ENCODE measurements around the gene LBP.

LBP gene

GRCh38 chr20:38402089-38402488, 55.8 kb downstream of the LBP start:
- H3K27ac ChIP-seq, result no peak overlapping the region
- no peak overlapping the region for H3K4me2 ChIP-seq
- no peak overlapping the region for H3K9ac ChIP-seq
- no peak overlapping the region for H3K4me3 ChIP-seq (IDR thresholded peaks at IDR 0.05; ENCODE audit: insufficient read depth, low read depth, low read length)
- no peaks in the 10 kb centered on the region for H3K4me1 ChIP-seq (ENCODE audit: low read depth, poor library complexity, severe bottlenecking)
- no peaks in the 10 kb centered on the region for H3K79me2 ChIP-seq (ENCODE audit: insufficient read depth, low read depth)
- H3K36me3 ChIP-seq (ENCODE audit: insufficient read depth), result no peaks in the 10 kb centered on the region
- no peak overlapping the region for H2AFZ ChIP-seq (ENCODE audit: low read depth)
- H3K27me3 ChIP-seq (ENCODE audit: insufficient read depth, low read depth), result no peaks in the 10 kb centered on the region
- TF ChIP-seq, protein P1, sequence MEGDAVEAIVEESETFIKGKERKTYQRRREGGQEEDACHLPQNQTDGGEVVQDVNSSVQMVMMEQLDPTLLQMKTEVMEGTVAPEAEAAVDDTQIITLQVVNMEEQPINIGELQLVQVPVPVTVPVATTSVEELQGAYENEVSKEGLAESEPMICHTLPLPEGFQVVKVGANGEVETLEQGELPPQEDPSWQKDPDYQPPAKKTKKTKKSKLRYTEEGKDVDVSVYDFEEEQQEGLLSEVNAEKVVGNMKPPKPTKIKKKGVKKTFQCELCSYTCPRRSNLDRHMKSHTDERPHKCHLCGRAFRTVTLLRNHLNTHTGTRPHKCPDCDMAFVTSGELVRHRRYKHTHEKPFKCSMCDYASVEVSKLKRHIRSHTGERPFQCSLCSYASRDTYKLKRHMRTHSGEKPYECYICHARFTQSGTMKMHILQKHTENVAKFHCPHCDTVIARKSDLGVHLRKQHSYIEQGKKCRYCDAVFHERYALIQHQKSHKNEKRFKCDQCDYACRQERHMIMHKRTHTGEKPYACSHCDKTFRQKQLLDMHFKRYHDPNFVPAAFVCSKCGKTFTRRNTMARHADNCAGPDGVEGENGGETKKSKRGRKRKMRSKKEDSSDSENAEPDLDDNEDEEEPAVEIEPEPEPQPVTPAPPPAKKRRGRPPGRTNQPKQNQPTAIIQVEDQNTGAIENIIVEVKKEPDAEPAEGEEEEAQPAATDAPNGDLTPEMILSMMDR (conservative IDR thresholded peaks at IDR 0.05; ENCODE audit: low read depth, low read length), result no peak
- no peaks in the 10 kb centered on the region for H4K20me1 ChIP-seq (ENCODE audit: insufficient read depth)

DNA sequence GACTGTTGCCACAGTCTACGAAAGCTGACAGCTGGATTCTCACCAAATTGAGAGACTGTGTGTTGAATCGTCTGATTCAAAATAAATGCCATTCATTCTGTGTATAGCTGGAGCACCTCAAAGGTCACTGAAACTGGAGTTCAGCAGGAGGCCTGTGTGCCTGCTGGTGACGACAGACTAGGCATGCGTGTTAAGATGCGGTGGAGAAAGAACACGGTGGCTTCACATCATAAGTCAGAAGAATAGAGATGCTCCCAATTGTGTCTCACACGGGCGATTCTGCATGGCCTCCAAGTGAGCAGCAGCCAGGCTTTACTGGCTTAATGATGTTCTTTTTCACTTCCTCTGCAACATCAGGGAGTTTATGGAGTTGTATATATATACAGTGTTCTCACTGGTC, 56.5 kb downstream of the LBP start:
- no peak overlapping the region for H2AFZ ChIP-seq (ENCODE audit: low read depth)
- H3K9ac ChIP-seq, result no peak overlapping the region
- H3K36me3 ChIP-seq (ENCODE audit: insufficient read depth), result no peaks in the 10 kb centered on the region
- no peak overlapping the region for H3K4me2 ChIP-seq
- no peak overlapping the region for H3K27ac ChIP-seq
- H3K79me2 ChIP-seq (ENCODE audit: insufficient read depth, low read depth), result no peaks in the 10 kb centered on the region
- no peaks in the 10 kb centered on the region for H4K20me1 ChIP-seq (ENCODE audit: insufficient read depth)
- H3K4me3 ChIP-seq (IDR thresholded peaks at IDR 0.05; ENCODE audit: insufficient read depth, low read depth, low read length), result no peak overlapping the region
- TF ChIP-seq, protein P1 (conservative IDR thresholded peaks at IDR 0.05; ENCODE audit: low read depth, low read length), result no peak
- H3K4me1 ChIP-seq (ENCODE audit: low read depth, poor library complexity, severe bottlenecking), result no peaks in the 10 kb centered on the region
- no peaks in the 10 kb centered on the region for H3K27me3 ChIP-seq (ENCODE audit: insufficient read depth, low read depth)

- Histone ChIP-seq H3K27me3 (ENCODE audit: insufficient read depth, low read depth) (no peaks in the 10 kb centered on the region), H4K20me1 (ENCODE audit: insufficient read depth) (no peaks in the 10 kb centered on the region), H3K9ac (no peak overlapping the region), H3K4me3 (IDR thresholded peaks at IDR 0.05; ENCODE audit: insufficient read depth, low read depth, low read length) (no peak overlapping the region), H3K4me2 (no peak overlapping the region), H3K36me3 (ENCODE audit: insufficient read depth) (no peaks in the 10 kb centered on the region), H3K79me2 (ENCODE audit: insufficient read depth, low read depth) (no peaks in the 10 kb centered on the region), H3K27ac (no peak overlapping the region), H2AFZ (ENCODE audit: low read depth) (no peak overlapping the region), H3K4me1 (ENCODE audit: low read depth, poor library complexity, severe bottlenecking) (no peaks in the 10 kb centered on the region)
- TF ChIP-seq, protein P1 (conservative IDR thresholded peaks at IDR 0.05; ENCODE audit: low read depth, low read length), result no peak
Measured at GRCh38 chr20:38404016-38404415, 57.7 kb downstream of the LBP start.

DNA sequence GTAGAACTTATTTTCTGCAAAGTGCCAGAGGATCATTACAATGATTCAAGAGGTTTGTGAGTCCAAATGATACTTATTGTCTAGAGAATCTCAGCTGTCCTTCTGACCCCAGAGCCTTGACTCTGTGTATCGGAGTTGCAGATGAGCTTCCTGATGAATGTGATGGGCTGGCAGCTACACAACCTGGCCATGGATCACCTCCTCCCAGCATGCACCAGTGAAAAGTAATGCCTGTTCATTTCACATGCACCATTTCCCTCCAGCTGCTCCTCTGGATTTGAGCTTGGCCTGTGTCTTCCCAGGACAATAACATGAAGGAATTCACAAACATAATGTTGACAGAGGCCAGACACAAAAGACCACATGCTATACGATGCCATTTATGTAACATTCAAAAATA, 58.9 kb downstream of the LBP start:
- TF ChIP-seq, protein P1 (conservative IDR thresholded peaks at IDR 0.05; ENCODE audit: low read depth, low read length), result no peak
- no peaks in the 10 kb centered on the region for H3K27me3 ChIP-seq (ENCODE audit: insufficient read depth, low read depth)
- H3K79me2 ChIP-seq (ENCODE audit: insufficient read depth, low read depth), result no peaks in the 10 kb centered on the region
- no peak overlapping the region for H2AFZ ChIP-seq (ENCODE audit: low read depth)
- H4K20me1 ChIP-seq (ENCODE audit: insufficient read depth), result no peaks in the 10 kb centered on the region
- H3K36me3 ChIP-seq (ENCODE audit: insufficient read depth), result no peaks in the 10 kb centered on the region
- H3K9ac ChIP-seq, result no peak overlapping the region
- no peak overlapping the region for H3K4me3 ChIP-seq (IDR thresholded peaks at IDR 0.05; ENCODE audit: insufficient read depth, low read depth, low read length)
- no peaks in the 10 kb centered on the region for H3K4me1 ChIP-seq (ENCODE audit: low read depth, poor library complexity, severe bottlenecking)
- no peak overlapping the region for H3K4me2 ChIP-seq
- H3K27ac ChIP-seq, result no peak overlapping the region
